ENCODE results near the gene ZNF20. TPM values are rescaled to one million over a fixed set of nuclear protein-coding genes. Genes with fewer than 3 reads are reported as not detected.

Gene ZNF20
- total RNA-seq: 1 to 10 TPM; 3.4 to 4.7 TPM

GRCh38 chr19:12139885-12140544, at the start of gene ZNF20:
TSS of gene ZNF20 (minus strand) at chr19:12140350. CDS start at chr19:12140182, 168 bp downstream.

GRCh38 chr19:12162882-12163806, 23.0 kb upstream of the ZNF20 start, which contains the start of gene ZNF136:
TSS of gene ZNF136 (plus strand) at chr19:12163096. CDS start at chr19:12163204, 108 bp downstream.

GRCh38 chr19:12156223-12157058, 16.3 kb upstream of the ZNF20 start, which contains the start of gene ZNF625:
TSS of gene ZNF625 (minus strand) at chr19:12156734. CDS start at chr19:12156558, 176 bp downstream.

Small RNA genes within 50 kb of the gene (small RNA-seq; reads per million reads assigned to genes)
- gene RF00019 (0 reads per million in 2 donors), gene RNA5SP467 (0 reads per million in 2 donors)

Other genes starting within 250 kb of the ZNF20 start
- 1 to 10 TPM; 6.9 to 8.3 TPM for gene ZNF700, start 215.2 kb downstream of the ZNF20 start, total RNA-seq
- 1 to 10 TPM in 1 of 2 donors, under 1 TPM in 1; 0.33 to 1.4 TPM for gene ZNF763, start 175.3 kb downstream of the ZNF20 start, total RNA-seq
- 1 to 10 TPM; 3.8 to 5.7 TPM for gene ZNF433, start 104.7 kb downstream of the ZNF20 start, total RNA-seq
- gene ZNF878, start 87.4 kb downstream of the ZNF20 start, total RNA-seq: under 1 TPM; 0.34 to 0.67 TPM
- 1 to 10 TPM; 2.3 to 3.4 TPM for gene ZNF844, start 75.6 kb downstream of the ZNF20 start, total RNA-seq
- 10 to 100 TPM; 11.0 to 11.7 TPM for gene ZNF625, start 16.4 kb upstream of the ZNF20 start, total RNA-seq
- gene ZNF136, start 22.7 kb upstream of the ZNF20 start, total RNA-seq: 1 to 10 TPM; 6.3 to 7.9 TPM
- gene ZNF44, start 154.5 kb upstream of the ZNF20 start, total RNA-seq: 1 to 10 TPM; 4.8 to 6.7 TPM
- gene ZNF563, start 193.3 kb upstream of the ZNF20 start, total RNA-seq: 1 to 10 TPM; 2.0 to 2.1 TPM
- gene ZNF442, start 225.3 kb upstream of the ZNF20 start, total RNA-seq: 1 to 10 TPM; 1.0 to 1.3 TPM